ENCODE measurements around the gene KLF18.
"Not testable (repeated sequence)": the region's sequence is repeated elsewhere in the genome, so short reads cannot be mapped to it uniquely, and the experiment has no call there.

Gene KLF18

GRCh38 chr1:44146536-44147361 is 5.3 kb upstream of the KLF18 start:
- Histone ChIP-seq H3K4me3 (ENCODE audit: low read depth, low read length) (no peak overlapping the region), H3K27me3 (ENCODE audit: control insufficient read depth, insufficient read depth, low read length) (no peaks in the 10 kb centered on the region), H3K9ac (ENCODE audit: low read depth, low read length) (no peak overlapping the region), H3K4me1 (ENCODE audit: control insufficient read depth, insufficient read depth, low read length) (no peaks in the 10 kb centered on the region), H3K9me3 (ENCODE audit: control insufficient read depth, insufficient read depth, low read length) (no peaks in the 10 kb centered on the region), H3K36me3 (ENCODE audit: control insufficient read depth, insufficient read depth, low read length) (no peaks in the 10 kb centered on the region)

GRCh38 chr1:44144962-44145756 is 3.7 kb upstream of the KLF18 start:
- Histone ChIP-seq H3K27me3 (ENCODE audit: control insufficient read depth, insufficient read depth, low read length) (no peaks in the 10 kb centered on the region), H3K36me3 (ENCODE audit: control insufficient read depth, insufficient read depth, low read length) (no peaks in the 10 kb centered on the region), H3K4me1 (ENCODE audit: control insufficient read depth, insufficient read depth, low read length) (no peaks in the 10 kb centered on the region), H3K9me3 (ENCODE audit: control insufficient read depth, insufficient read depth, low read length) (no peaks in the 10 kb centered on the region), H3K4me3 (ENCODE audit: low read depth, low read length) (no peak overlapping the region), H3K9ac (ENCODE audit: low read depth, low read length) (no peak overlapping the region)

DNA sequence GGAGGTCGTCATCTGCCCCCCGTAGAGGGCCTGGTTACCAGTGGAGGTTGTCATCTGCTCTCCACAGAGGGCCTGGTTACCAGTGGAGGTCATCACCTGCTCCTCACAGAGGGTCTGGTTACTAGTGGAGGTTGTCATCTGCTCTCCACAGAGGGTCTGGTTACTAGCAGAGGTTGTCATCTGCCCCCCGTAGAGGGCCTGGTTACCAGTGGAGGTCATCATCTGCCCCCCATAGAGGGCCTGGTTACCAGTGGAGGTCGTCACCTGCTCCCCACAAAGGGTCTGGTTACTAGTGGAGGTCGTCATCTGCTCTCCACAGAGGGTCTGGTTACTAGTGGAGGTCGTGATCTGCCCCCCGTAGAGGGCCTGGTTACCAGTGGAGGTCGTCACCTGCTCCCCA is 1.9 kb downstream of the KLF18 start:
- H3K9me3 ChIP-seq (ENCODE audit: control insufficient read depth, insufficient read depth, low read length); H3K4me3 ChIP-seq (ENCODE audit: low read depth, low read length); H3K36me3 ChIP-seq (ENCODE audit: control insufficient read depth, insufficient read depth, low read length); H3K9ac ChIP-seq (ENCODE audit: low read depth, low read length); H3K4me1 ChIP-seq (ENCODE audit: control insufficient read depth, insufficient read depth, low read length); H3K27me3 ChIP-seq (ENCODE audit: control insufficient read depth, insufficient read depth, low read length): not testable (repeated sequence)

DNA sequence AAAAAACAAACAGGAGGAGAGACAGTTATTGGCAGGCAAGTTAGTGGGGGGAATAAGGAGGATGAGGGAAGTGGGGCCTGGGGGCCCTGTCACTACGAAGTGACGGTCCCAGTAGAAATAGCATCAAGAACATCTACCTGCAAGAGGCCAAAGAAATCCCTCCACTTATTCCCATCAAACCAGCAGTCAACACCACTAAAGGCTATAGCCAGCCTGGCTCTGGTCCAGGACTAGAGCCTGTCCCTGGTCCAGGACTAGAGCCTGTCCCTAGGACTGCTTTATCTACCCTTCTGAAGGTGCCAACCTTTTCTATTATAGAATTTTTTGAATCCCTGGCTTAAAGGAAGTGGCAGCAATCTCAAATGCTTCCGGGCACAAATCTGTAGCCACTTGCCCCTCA is 3.2 kb downstream of the KLF18 start:
- Histone ChIP-seq H3K4me1 (ENCODE audit: control insufficient read depth, insufficient read depth, low read length) (no peaks in the 10 kb centered on the region), H3K9me3 (ENCODE audit: control insufficient read depth, insufficient read depth, low read length) (no peaks in the 10 kb centered on the region), H3K27me3 (ENCODE audit: control insufficient read depth, insufficient read depth, low read length) (no peaks in the 10 kb centered on the region), H3K9ac (ENCODE audit: low read depth, low read length) (no peak overlapping the region), H3K36me3 (ENCODE audit: control insufficient read depth, insufficient read depth, low read length) (no peaks in the 10 kb centered on the region), H3K4me3 (ENCODE audit: low read depth, low read length) (no peak overlapping the region)

- no peaks in the 10 kb centered on the region for H3K9me3 ChIP-seq (ENCODE audit: control insufficient read depth, insufficient read depth, low read length)
- no peak overlapping the region for H3K4me3 ChIP-seq (ENCODE audit: low read depth, low read length)
- H3K4me1 ChIP-seq (ENCODE audit: control insufficient read depth, insufficient read depth, low read length) = no peaks in the 10 kb centered on the region
- no peaks in the 10 kb centered on the region for H3K27me3 ChIP-seq (ENCODE audit: control insufficient read depth, insufficient read depth, low read length)
- H3K9ac ChIP-seq (ENCODE audit: low read depth, low read length) = no peak overlapping the region
- no peaks in the 10 kb centered on the region for H3K36me3 ChIP-seq (ENCODE audit: control insufficient read depth, insufficient read depth, low read length)
These were observed 5.5 kb downstream of the KLF18 start for GRCh38 chr1:44135886-44136285.

GRCh38 chr1:44134071-44134920 is 7.1 kb downstream of the KLF18 start:
- Histone ChIP-seq H3K27me3 (ENCODE audit: control insufficient read depth, insufficient read depth, low read length) (no peaks in the 10 kb centered on the region), H3K36me3 (ENCODE audit: control insufficient read depth, insufficient read depth, low read length) (no peaks in the 10 kb centered on the region), H3K9me3 (ENCODE audit: control insufficient read depth, insufficient read depth, low read length) (no peaks in the 10 kb centered on the region), H3K4me3 (ENCODE audit: low read depth, low read length) (no peak overlapping the region), H3K4me1 (ENCODE audit: control insufficient read depth, insufficient read depth, low read length) (no peaks in the 10 kb centered on the region), H3K9ac (ENCODE audit: low read depth, low read length) (no peak overlapping the region)

GRCh38 chr1:44131411-44131810 is 10.0 kb downstream of the KLF18 start:
- H3K4me1 ChIP-seq (ENCODE audit: control insufficient read depth, insufficient read depth, low read length) = no peaks in the 10 kb centered on the region
- H3K9ac ChIP-seq (ENCODE audit: low read depth, low read length) = no peak overlapping the region
- H3K4me3 ChIP-seq (ENCODE audit: low read depth, low read length) = no peak overlapping the region
- H3K9me3 ChIP-seq (ENCODE audit: control insufficient read depth, insufficient read depth, low read length) = no peaks in the 10 kb centered on the region
- H3K36me3 ChIP-seq (ENCODE audit: control insufficient read depth, insufficient read depth, low read length) = no peaks in the 10 kb centered on the region
- H3K27me3 ChIP-seq (ENCODE audit: control insufficient read depth, insufficient read depth, low read length) = no peaks in the 10 kb centered on the region

DNA sequence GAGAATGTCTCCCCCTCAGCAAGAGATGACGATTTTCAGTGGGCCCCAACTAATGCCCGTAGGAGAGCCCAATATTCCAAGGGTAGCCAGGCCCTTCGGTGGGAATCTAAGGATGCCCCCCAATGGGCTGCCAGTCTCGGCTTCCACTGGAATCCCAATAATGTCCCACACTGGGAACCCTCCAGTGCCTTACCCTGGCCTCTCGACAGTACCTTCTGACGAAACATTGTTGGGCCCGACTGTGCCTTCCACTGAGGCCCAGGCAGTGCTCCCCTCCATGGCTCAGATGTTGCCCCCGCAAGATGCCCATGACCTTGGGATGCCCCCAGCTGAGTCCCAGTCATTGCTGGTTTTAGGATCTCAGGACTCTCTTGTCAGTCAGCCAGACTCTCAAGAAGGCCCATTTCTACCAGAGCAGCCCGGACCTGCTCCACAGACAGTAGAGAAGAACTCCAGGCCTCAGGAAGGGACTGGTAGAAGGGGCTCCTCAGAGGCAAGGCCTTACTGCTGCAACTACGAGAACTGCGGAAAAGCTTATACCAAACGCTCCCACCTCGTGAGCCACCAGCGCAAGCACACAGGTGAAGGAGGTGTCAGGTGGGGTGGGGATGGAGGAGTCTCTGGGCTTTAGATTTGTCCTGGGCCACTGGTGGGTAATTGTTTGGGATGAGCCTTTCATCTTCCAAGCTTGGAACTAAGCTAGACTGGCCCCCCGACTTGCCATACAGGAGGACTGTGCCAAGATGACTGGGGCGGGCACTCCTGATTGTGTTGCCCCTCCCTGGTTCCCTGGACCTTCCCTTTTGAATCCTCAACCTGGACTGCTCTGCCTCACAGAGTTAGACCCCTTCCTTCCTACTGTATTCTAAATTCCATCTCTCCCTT is 11.6 kb downstream of the KLF18 start:
- no peaks in the 10 kb centered on the region for H3K36me3 ChIP-seq (ENCODE audit: control insufficient read depth, insufficient read depth, low read length)
- H3K9ac ChIP-seq (ENCODE audit: low read depth, low read length) = no peak overlapping the region
- no peaks in the 10 kb centered on the region for H3K27me3 ChIP-seq (ENCODE audit: control insufficient read depth, insufficient read depth, low read length)
- H3K4me1 ChIP-seq (ENCODE audit: control insufficient read depth, insufficient read depth, low read length) = no peaks in the 10 kb centered on the region
- H3K4me3 ChIP-seq (ENCODE audit: low read depth, low read length) = no peak overlapping the region
- no peaks in the 10 kb centered on the region for H3K9me3 ChIP-seq (ENCODE audit: control insufficient read depth, insufficient read depth, low read length)

GRCh38 chr1:44120398-44120949 is 21.0 kb downstream of the KLF18 start:
- H3K27me3 ChIP-seq (ENCODE audit: control insufficient read depth, insufficient read depth, low read length) = no peaks in the 10 kb centered on the region
- no peaks in the 10 kb centered on the region for H3K36me3 ChIP-seq (ENCODE audit: control insufficient read depth, insufficient read depth, low read length)
- H3K9ac ChIP-seq (ENCODE audit: low read depth, low read length) = no peak overlapping the region
- H3K9me3 ChIP-seq (ENCODE audit: control insufficient read depth, insufficient read depth, low read length) = no peaks in the 10 kb centered on the region
- H3K4me3 ChIP-seq (ENCODE audit: low read depth, low read length) = no peak overlapping the region
- H3K4me1 ChIP-seq (ENCODE audit: control insufficient read depth, insufficient read depth, low read length) = no peaks in the 10 kb centered on the region

DNA sequence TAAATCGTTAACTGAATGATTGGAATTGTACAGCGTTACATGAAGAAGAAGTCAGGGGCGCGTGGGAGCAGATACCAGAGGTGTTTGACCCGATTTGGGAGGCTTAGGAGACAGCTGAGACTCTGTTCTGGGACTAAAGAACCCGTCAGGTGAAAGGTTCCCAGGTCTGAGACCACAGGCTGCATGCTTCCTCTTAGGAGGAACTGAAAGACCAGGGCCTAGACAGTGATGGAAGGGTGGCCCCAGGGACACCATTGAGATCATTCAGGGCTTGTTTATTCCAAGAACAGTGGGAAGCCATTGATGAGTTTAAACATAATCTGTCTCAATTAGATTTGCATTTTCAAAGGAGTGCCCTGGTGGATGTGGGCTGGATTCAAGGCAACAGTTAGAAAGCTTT is 21.9 kb downstream of the KLF18 start:
- no peaks in the 10 kb centered on the region for H3K36me3 ChIP-seq (ENCODE audit: control insufficient read depth, insufficient read depth, low read length)
- H3K9ac ChIP-seq (ENCODE audit: low read depth, low read length) = no peak overlapping the region
- H3K9me3 ChIP-seq (ENCODE audit: control insufficient read depth, insufficient read depth, low read length) = no peaks in the 10 kb centered on the region
- no peak overlapping the region for H3K4me3 ChIP-seq (ENCODE audit: low read depth, low read length)
- no peaks in the 10 kb centered on the region for H3K4me1 ChIP-seq (ENCODE audit: control insufficient read depth, insufficient read depth, low read length)
- no peaks in the 10 kb centered on the region for H3K27me3 ChIP-seq (ENCODE audit: control insufficient read depth, insufficient read depth, low read length)

- H3K36me3 ChIP-seq (ENCODE audit: control insufficient read depth, insufficient read depth, low read length) = no peaks in the 10 kb centered on the region
- no peaks in the 10 kb centered on the region for H3K4me1 ChIP-seq (ENCODE audit: control insufficient read depth, insufficient read depth, low read length)
- H3K4me3 ChIP-seq (ENCODE audit: low read depth, low read length) = no peak within 1 kb of the TSS
- no peaks in the 10 kb centered on the region for H3K27me3 ChIP-seq (ENCODE audit: control insufficient read depth, insufficient read depth, low read length)
- no peaks in the 10 kb centered on the region for H3K9me3 ChIP-seq (ENCODE audit: control insufficient read depth, insufficient read depth, low read length)
- no peak within 1 kb of the TSS for H3K9ac ChIP-seq (ENCODE audit: low read depth, low read length)
These were observed 22.7 kb downstream of the KLF18 start, which contains the start of gene KLF17 for GRCh38 chr1:44118682-44119081. Gene KLF17, plus strand, starts transcription at chr1:44118821. Its CDS starts 87 bp downstream, at chr1:44118908.
